SK-MEL-5 (cell line): ENCODE data around the gene TAF11L6. TPM values are rescaled to one million over a fixed set of nuclear protein-coding genes. Genes with fewer than 3 reads are reported as not detected.
"Not testable (repeated sequence)": the region's sequence is repeated elsewhere in the genome, so short reads cannot be mapped to it uniquely, and the experiment has no call there.

Experiments
- DNase-seq: peaks from one replicate; pipeline ENCODE4 v3.0.0-alpha.2; 2016; ENCODE audit warnings: low read depth, low spot score
- in situ Hi-C: cut with HindIII; loops from 2 replicates; pipeline ENCODE4 v1.10.0; 2016; ENCODE audit warnings: low sequenced_read_pairs, high pct_unique_total_duplicates, low pct_unique_long_range_greater_than_20kb
- polyA plus RNA-seq, 2 experiments: library from polyadenylated mRNA; depleted of rRNA; stranded (reverse); fragments of >200 nt; gene quantifications; 2 replicates each; pipeline ENCODE4 v1.2.3, GENCODE V29; 2015
- total RNA-seq: library from RNA; depleted of rRNA; stranded (reverse); fragments of >200 nt; shearing (Covaris generic); gene quantifications from 2 replicates; pipeline ENCODE4 v1.2.3, GENCODE V29; 2014; rRNA removed

Gene TAF11L6
- not detected in 2 replicates for total RNA-seq
- polyA plus RNA-seq (2015; cell fraction: cytosol; rRNA removed) = not detected in 2 replicates
- not detected in 2 replicates for polyA plus RNA-seq (2015; cell fraction: nucleus; rRNA removed)

- DNase-seq, in situ Hi-C loops: not testable (repeated sequence)
Measured at GRCh38 chr5:17528369-17528768, at the start of gene TAF11L6. Gene TAF11L6 (plus strand): TSS chr5:17528669.

- in situ Hi-C loops = no loop called here
- DNase-seq = no peak
Measured at GRCh38 chr5:17481378-17481777, 47.1 kb upstream of the TAF11L6 start.

GRCh38 chr5:17482790-17483189, 45.7 kb upstream of the TAF11L6 start:
- in situ Hi-C loops = no loop called here
- no peak for DNase-seq

GRCh38 chr5:17486464-17487173, 41.9 kb upstream of the TAF11L6 start:
- DNase-seq, in situ Hi-C loops: not testable (repeated sequence)

GRCh38 chr5:17487174-17487512, 41.3 kb upstream of the TAF11L6 start:
- in situ Hi-C loops = no loop called here

GRCh38 chr5:17491257-17491656, 37.2 kb upstream of the TAF11L6 start:
- DNase-seq, in situ Hi-C loops: not testable (repeated sequence)

More at GRCh38 chr5:17487174-17487512, 41.3 kb upstream of the TAF11L6 start:
- DNase-seq = no peak

- in situ Hi-C loops = no loop called here
- no peak for DNase-seq
Measured at GRCh38 chr5:17492770-17493169, 35.7 kb upstream of the TAF11L6 start.

GRCh38 chr5:17497446-17497845, 31.0 kb upstream of the TAF11L6 start:
- no peak for DNase-seq
- in situ Hi-C loops = no loop called here

- in situ Hi-C loops, DNase-seq: not testable (repeated sequence)
Measured at GRCh38 chr5:17497931-17498330, 30.5 kb upstream of the TAF11L6 start, which contains the start of gene TAF11L2. Gene TAF11L2 (plus strand): TSS chr5:17498231.

- in situ Hi-C loops = no loop called here
Measured at GRCh38 chr5:17511775-17512325, 16.6 kb upstream of the TAF11L6 start.

GRCh38 chr5:17517526-17517925, 10.9 kb upstream of the TAF11L6 start:
- DNase-seq, in situ Hi-C loops: not testable (repeated sequence)

More at GRCh38 chr5:17511775-17512325, 16.6 kb upstream of the TAF11L6 start:
- no peak for DNase-seq

GRCh38 chr5:17518067-17518466, 10.4 kb upstream of the TAF11L6 start, which contains the start of gene TAF11L3:
Gene TAF11L3 (plus strand): TSS chr5:17518367.
- DNase-seq, in situ Hi-C loops: not testable (repeated sequence)

GRCh38 chr5:17519508-17519907, 9.0 kb upstream of the TAF11L6 start:
- in situ Hi-C loops, DNase-seq: not testable (repeated sequence)

- in situ Hi-C loops, DNase-seq: not testable (repeated sequence)
Measured at GRCh38 chr5:17521501-17521900, 7.0 kb upstream of the TAF11L6 start, which contains the start of gene TAF11L4. Gene TAF11L4 (plus strand): TSS chr5:17521801.

GRCh38 chr5:17524935-17525334, 3.5 kb upstream of the TAF11L6 start, which contains the start of gene TAF11L5:
Gene TAF11L5 (plus strand): TSS chr5:17525235.
- DNase-seq, in situ Hi-C loops: not testable (repeated sequence)

- in situ Hi-C loops, DNase-seq: not testable (repeated sequence)
Measured at GRCh38 chr5:17526504-17526903, 2.0 kb upstream of the TAF11L6 start.
